Ishikawa (cell line): Measurements from ENCODE around the gene AADACL3.

ENCODE experiments used
- CEBPB ChIP-seq: IDR thresholded peaks from 2 replicates; pipeline ENCODE4 v1.6.1; 2012
- CREB1 ChIP-seq: IDR thresholded peaks from 2 replicates; pipeline ENCODE4 v1.6.1; 2012; ENCODE audit warnings: low read depth
- EGR1 ChIP-seq: IDR thresholded peaks from 2 replicates; pipeline ENCODE4 v1.6.1; 2012
- EP300 ChIP-seq: IDR thresholded peaks from 2 replicates; pipeline ENCODE4 v1.6.1; 2012; ENCODE audit warnings: borderline replicate concordance
- FOXM1 ChIP-seq: IDR thresholded peaks from 2 replicates; pipeline ENCODE4 v1.6.1; 2012; ENCODE audit warnings: low read depth, borderline replicate concordance
- NFIC ChIP-seq: IDR thresholded peaks from 2 replicates; pipeline ENCODE4 v1.6.1; 2012
- RAD21 ChIP-seq: IDR thresholded peaks from 2 replicates; pipeline ENCODE4 v1.6.1; 2012; ENCODE audit warnings: low read depth
- TAF1 ChIP-seq: IDR thresholded peaks from 2 replicates; pipeline ENCODE4 v1.6.1; 2012; ENCODE audit warnings: low read depth, mild to moderate bottlenecking
- TCF12 ChIP-seq: IDR thresholded peaks from 2 replicates; pipeline ENCODE4 v1.6.1; 2012; ENCODE audit warnings: low read depth
- TEAD4 ChIP-seq: IDR thresholded peaks from 2 replicates; pipeline ENCODE4 v1.6.1; 2012
- USF1 ChIP-seq: IDR thresholded peaks from 2 replicates; pipeline ENCODE4 v1.6.1; 2012
- YY1 ChIP-seq: IDR thresholded peaks from 2 replicates; pipeline ENCODE4 v1.6.1; 2012; ENCODE audit warnings: low read depth
- ZBTB7A ChIP-seq: IDR thresholded peaks from 2 replicates; pipeline ENCODE4 v1.6.1; 2012; ENCODE audit warnings: low read depth
- TF ChIP-seq, protein P1 (sequence below): IDR thresholded peaks from 2 replicates; pipeline ENCODE4 v1.6.1; 2012
- TF ChIP-seq, protein P2 (sequence below): IDR thresholded peaks from 2 replicates; pipeline ENCODE4 v1.6.1; 2012; ENCODE audit warnings: low read depth, mild to moderate bottlenecking

The AADACL3 gene

GRCh38 chr1:12756768-12757413 is 41.0 kb downstream of the AADACL3 start:
- TF ChIP-seq TAF1, result no peak
- no peak for TF ChIP-seq ZBTB7A
- TF ChIP-seq EP300, result no peak
- TF ChIP-seq, protein P1, sequence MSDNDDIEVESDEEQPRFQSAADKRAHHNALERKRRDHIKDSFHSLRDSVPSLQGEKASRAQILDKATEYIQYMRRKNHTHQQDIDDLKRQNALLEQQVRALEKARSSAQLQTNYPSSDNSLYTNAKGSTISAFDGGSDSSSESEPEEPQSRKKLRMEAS, result no peak
- TF ChIP-seq, protein P2, sequence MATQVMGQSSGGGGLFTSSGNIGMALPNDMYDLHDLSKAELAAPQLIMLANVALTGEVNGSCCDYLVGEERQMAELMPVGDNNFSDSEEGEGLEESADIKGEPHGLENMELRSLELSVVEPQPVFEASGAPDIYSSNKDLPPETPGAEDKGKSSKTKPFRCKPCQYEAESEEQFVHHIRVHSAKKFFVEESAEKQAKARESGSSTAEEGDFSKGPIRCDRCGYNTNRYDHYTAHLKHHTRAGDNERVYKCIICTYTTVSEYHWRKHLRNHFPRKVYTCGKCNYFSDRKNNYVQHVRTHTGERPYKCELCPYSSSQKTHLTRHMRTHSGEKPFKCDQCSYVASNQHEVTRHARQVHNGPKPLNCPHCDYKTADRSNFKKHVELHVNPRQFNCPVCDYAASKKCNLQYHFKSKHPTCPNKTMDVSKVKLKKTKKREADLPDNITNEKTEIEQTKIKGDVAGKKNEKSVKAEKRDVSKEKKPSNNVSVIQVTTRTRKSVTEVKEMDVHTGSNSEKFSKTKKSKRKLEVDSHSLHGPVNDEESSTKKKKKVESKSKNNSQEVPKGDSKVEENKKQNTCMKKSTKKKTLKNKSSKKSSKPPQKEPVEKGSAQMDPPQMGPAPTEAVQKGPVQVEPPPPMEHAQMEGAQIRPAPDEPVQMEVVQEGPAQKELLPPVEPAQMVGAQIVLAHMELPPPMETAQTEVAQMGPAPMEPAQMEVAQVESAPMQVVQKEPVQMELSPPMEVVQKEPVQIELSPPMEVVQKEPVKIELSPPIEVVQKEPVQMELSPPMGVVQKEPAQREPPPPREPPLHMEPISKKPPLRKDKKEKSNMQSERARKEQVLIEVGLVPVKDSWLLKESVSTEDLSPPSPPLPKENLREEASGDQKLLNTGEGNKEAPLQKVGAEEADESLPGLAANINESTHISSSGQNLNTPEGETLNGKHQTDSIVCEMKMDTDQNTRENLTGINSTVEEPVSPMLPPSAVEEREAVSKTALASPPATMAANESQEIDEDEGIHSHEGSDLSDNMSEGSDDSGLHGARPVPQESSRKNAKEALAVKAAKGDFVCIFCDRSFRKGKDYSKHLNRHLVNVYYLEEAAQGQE, result no peak
- TF ChIP-seq YY1, result no peak
- TF ChIP-seq FOXM1, result no peak
- no peak for TF ChIP-seq TEAD4
- TF ChIP-seq CREB1, result no peak
- TF ChIP-seq EGR1, result no peak
- no peak for TF ChIP-seq CEBPB
- no peak for TF ChIP-seq NFIC
- no peak for TF ChIP-seq USF1
- TF ChIP-seq TCF12, result no peak
- TF ChIP-seq RAD21, result no peak

- TF ChIP-seq USF1, result no peak
Measured at GRCh38 chr1:12757836-12758235, 41.9 kb downstream of the AADACL3 start.

DNA sequence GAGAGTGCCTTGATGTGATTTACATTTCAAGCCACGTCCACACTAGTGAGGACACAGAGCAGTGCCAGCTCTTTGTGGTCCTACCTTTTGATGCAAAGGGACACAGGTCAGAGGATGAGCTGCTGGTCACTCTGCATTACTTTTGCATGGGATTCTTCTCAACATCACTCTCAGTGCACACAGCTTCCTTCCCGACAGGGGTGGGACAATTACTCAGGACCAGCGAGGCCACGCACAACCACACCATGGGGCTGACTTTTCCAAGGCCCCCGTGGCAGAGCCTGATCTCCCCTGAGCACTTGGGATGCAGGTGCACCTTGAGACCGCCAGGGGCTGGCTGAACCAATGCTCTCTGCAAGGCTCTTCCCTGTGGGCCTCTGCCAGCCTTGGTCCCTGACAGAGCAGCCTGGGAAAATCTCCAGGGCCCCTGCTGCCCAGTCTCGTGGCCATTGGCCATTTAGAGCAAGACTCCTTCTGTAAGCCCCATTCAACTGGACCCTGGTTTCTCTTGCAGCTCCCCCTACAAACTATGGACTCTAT is 44.4 kb downstream of the AADACL3 start:
- TF ChIP-seq, protein P1, result no peak
- TF ChIP-seq RAD21 (no peak), NFIC (no peak), TCF12 (no peak), EP300 (no peak), USF1 (no peak), FOXM1 (no peak), CEBPB (no peak), ZBTB7A (no peak), TEAD4 (no peak), TAF1 (no peak), CREB1 (no peak), YY1 (no peak), EGR1 (no peak)
- TF ChIP-seq, protein P2, result no peak

DNA sequence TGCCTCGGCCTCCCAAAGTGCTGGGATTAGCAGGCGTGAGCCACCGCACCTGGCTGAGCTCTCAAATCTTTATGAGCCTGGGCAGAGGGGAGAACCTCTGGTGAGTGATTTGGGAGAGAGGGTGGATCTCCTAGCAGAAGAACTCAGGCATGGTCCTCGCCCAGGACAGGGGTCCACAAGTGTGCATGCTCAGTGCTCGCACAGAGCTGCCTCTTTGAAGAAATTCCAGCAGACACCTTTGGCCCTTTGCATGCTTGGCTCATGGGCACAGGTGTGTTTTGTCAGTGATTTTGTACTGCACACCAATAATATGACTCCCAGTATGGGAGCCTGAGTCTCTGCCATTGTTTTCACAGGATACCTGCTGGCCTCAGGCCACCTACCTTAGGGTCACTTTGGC is 45.9 kb downstream of the AADACL3 start:
- no peak for TF ChIP-seq EP300

- no peak for TF ChIP-seq CREB1
- no peak for TF ChIP-seq ZBTB7A
- TF ChIP-seq CEBPB, result no peak
- no peak for TF ChIP-seq USF1
Measured at GRCh38 chr1:12762766-12763165, 46.9 kb downstream of the AADACL3 start.

GRCh38 chr1:12763479-12763878 is 47.6 kb downstream of the AADACL3 start:
- TF ChIP-seq TAF1 (no peak), CREB1 (no peak), TEAD4 (no peak), EGR1 (no peak), FOXM1 (no peak), USF1 (no peak), CEBPB (no peak), YY1 (no peak), NFIC (no peak), TCF12 (no peak), RAD21 (no peak), EP300 (no peak), ZBTB7A (no peak)
- TF ChIP-seq, protein P1, result no peak
- TF ChIP-seq, protein P2, result no peak
